GM21381 (cell line): Measurements from ENCODE around the gene RYR2.
"Not testable (repeated sequence)": the region's sequence is repeated elsewhere in the genome, so short reads cannot be mapped to it uniquely, and the experiment has no call there.

ENCODE experiments used
- ATAC-seq: cut with Tn5 transposase; IDR thresholded peaks from one replicate; pipeline ENCODE4 v1.9.1; 2021; ENCODE audit warnings: mild to moderate bottlenecking, moderate library complexity; ENCODE audit not compliant: unreplicated experiment

The RYR2 gene

GRCh38 chr1:237324226-237324625, 282.2 kb downstream of the RYR2 start:
- ATAC-seq: no peak

DNA sequence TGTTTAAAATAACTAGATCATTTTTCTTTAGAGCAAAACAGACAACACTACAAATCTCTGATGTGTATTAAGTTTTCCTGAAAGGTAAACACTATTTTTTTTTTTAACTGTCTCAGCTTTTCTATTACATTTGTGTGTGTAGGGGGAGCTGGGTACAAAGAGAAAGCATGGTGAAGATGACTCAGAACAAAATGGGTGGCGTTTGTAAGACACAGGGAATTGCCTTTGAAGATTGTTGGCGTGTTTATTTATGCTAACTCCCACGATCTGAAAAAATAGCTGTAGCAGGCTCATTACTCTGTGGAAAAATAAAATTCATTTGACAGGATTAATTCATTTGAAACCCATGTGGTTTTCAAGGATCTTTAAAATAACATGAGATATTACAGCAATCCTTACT, 285.1 kb downstream of the RYR2 start:
- ATAC-seq: no peak

DNA sequence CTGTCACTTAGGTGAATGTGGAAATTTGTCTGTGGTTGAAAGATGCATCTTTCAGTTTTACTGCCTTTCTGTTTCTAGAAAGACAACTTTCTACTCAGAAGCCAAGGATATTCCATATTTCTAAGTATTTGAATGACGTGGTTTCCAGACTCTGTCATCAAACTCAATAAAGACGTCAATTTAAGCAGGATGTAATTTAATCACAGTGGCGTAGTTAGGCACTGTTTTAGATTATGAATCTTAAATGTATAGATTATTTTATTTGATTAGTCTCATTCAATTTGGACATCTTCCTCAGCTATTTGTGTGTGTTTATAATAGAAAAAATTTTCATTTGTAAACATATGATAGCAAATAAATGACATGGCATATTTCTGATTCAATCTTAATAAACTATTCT, 298.9 kb downstream of the RYR2 start:
- no peak for ATAC-seq

GRCh38 chr1:237341391-237341790, 299.4 kb downstream of the RYR2 start:
- ATAC-seq: no peak

GRCh38 chr1:237342730-237343129, 300.7 kb downstream of the RYR2 start:
- no peak for ATAC-seq

GRCh38 chr1:237352747-237353146, 310.8 kb downstream of the RYR2 start:
- ATAC-seq: no peak

DNA sequence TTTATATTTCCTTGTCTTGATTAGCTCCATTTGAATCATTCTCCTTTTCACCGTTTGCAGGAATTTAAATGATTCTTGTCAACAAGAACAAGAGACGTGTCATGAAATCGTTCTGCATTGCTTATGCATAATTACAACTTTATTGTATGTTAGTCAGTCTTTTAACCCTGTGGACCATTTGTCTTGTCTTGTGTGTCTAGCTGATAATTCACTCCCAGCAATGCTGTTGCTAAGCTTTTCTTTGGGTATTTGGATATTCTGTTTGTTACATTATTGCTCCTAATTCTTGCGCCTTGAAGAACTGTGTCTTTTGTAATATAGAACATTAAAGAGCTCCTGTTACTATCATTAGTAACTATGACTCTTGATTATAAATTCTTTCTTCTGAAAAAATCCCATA, 311.9 kb downstream of the RYR2 start:
- ATAC-seq: no peak

DNA sequence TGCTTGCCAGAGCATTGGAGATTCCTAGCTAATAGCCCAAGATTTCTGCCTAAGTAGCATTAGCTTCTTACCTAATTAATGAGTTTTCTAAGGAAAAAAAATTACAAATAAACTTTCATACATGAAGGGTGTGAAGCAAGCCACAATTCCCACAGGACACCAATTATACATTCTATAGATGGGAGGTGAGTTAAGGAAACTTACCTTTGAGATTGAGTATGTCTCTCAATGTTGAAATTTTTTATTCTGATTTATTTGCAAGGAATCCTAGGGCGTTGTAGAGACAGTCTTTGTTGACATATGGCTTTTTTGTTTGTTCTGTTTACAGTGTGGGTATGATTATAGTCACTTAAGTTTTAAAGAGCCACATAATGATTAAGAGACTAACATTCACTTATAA, 313.0 kb downstream of the RYR2 start:
- no peak for ATAC-seq

DNA sequence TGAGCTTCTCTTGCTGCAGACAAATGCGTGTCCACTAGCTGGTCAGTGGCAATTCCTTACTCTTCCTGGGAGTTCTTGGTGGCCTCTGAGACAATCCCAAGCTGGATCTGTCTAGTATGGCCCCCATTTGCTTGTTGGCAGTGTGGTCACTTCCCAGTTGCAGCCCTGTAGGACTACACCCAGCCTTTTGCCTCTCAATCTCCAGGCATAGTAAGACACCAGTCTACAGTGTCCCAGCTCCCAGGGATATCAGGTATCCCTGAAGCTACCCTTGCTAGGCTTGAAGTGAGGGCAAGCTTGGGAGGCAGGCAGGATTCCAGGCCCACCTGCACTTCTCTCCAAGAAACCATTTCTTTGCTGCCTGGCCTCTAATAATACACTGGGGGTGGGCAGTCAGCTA, 316.6 kb downstream of the RYR2 start:
- no peak for ATAC-seq

GRCh38 chr1:237367758-237368157, 325.8 kb downstream of the RYR2 start:
- ATAC-seq: no peak

GRCh38 chr1:237371477-237371876, 329.5 kb downstream of the RYR2 start:
- ATAC-seq: not testable (repeated sequence)

- ATAC-seq: no peak
Observed at GRCh38 chr1:237383791-237384190, 341.8 kb downstream of the RYR2 start.

- ATAC-seq: no peak
Observed at GRCh38 chr1:237384213-237384612, 342.2 kb downstream of the RYR2 start.

DNA sequence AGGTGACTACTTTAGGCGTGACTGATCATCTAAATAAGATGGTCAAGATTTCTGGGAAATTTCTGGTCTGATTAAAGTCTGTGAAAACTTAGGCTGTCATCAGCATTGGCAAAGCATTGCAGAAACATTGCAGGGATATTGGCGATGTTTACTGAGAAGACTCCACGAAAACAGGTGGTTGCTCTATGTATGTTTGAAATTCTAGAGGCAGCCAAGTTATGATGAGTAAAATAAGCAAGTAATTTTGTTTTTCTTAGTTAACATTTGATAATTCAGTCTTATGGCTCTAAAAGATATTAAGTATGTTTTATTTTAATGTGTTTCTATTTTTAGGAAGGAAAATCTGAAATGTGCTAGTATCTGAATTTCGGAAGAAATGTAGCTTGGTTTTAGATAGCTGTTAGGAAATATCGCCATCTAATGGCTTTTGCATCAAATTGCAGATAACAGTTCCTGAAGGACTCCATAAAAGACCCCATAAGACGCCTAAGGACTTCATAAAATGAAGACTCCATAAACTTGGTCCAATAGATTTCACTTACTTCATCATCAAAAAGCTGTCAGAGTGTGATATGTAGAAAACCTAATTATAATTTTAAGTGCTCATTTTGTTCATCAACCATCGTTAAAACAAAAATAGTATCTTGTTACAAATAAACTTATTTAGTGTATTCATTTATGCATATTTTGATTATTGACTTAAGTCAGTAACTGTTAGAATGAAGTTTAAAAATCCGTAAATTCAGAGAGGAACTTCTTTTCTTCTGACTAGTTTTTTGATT, 344.6 kb downstream of the RYR2 start:
- ATAC-seq: no peak

- no peak for ATAC-seq
Observed at GRCh38 chr1:237387144-237387505, 345.1 kb downstream of the RYR2 start.

- ATAC-seq: no peak
Observed at GRCh38 chr1:237390823-237391222, 348.8 kb downstream of the RYR2 start.

GRCh38 chr1:237393632-237394031, 351.6 kb downstream of the RYR2 start:
- no peak for ATAC-seq

DNA sequence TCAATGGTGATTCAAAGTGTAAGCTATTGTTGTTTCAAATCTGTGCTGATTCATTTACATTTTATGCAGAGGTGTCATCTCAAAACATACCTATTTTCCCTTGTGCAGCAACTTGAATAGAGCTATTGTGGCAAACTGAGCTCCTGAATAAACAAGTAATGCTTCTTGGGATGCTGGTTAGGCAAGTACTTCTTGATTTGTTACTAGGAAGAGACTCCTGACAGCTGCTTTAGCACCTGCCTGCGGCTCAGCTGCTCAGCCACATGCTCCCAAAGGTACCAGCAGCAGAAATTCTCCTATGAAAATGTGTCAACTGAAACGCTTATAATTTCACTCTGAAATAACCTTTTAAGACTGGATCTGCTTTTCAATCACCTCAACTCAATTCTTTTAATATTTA, 352.3 kb downstream of the RYR2 start:
- no peak for ATAC-seq

- ATAC-seq: no peak
Observed at GRCh38 chr1:237396426-237396825, 354.4 kb downstream of the RYR2 start.

DNA sequence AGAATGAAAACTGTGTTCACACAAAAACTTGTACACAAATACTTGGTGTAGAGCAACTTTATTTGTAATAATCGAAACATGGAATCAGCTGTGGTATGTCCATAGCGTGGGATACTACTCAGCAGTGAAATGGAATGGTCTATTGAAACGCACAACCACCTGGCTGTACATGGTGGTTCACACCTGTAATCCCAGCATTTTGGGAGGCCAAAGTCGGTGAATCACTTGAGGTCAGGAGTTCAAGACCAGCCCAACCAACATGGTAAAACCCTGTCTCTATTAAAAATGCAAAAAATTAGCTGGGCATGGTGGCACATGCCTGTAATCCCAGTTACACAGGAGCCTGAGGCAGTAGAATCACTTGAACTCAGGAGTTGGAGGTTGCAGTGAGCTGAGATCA, 356.8 kb downstream of the RYR2 start:
- no peak for ATAC-seq

DNA sequence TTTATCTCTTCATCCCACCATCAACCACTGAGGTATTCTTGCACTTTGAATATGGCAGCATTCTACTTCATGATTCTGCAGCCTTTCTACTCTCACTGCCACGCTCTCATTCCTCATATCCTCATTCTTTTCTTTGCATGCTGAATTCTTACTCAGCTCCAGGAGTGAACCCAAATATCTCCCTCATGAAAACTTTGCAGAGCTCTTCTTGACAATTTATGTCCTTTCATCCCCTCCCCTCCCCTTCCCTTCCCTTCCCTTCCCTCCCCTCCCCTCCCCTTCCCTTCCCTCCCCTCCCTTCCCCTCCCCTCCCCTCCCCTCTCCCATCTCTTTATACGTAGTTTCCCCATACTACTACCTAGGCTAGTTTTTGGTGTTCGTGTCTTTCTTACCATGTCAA, 363.9 kb downstream of the RYR2 start:
- ATAC-seq: no peak

- no peak for ATAC-seq
Observed at GRCh38 chr1:237411621-237412020, 369.6 kb downstream of the RYR2 start.
